ENCODE data around the gene NLRC3. TPM values are rescaled to one million over a fixed set of nuclear protein-coding genes. Genes with fewer than 3 reads are reported as not detected.

NLRC3 gene
- total RNA-seq, 1 donor from 2014 or later: 5.4 TPM

GRCh38 chr16:3579776-3580175 lies 2.6 kb upstream of the NLRC3 start:
- DNase-seq (ENCODE audit: low read depth in 2 of 2): no peak

- no peak for DNase-seq (ENCODE audit: low read depth in 2 of 2)
Measured at GRCh38 chr16:3578610-3579551, 1.7 kb upstream of the NLRC3 start.

GRCh38 chr16:3578121-3578520 lies 918 bp upstream of the NLRC3 start:
- DNase-seq (ENCODE audit: low read depth in 2 of 2): no peak

- DNase-seq (ENCODE audit: low read depth in 2 of 2): no peak
Measured at GRCh38 chr16:3576211-3576610, 992 bp downstream of the NLRC3 start.

- DNase-seq (ENCODE audit: low read depth in 2 of 2): no peak
Measured at GRCh38 chr16:3575491-3575890, 1.7 kb downstream of the NLRC3 start.

GRCh38 chr16:3574195-3574594 lies 3.0 kb downstream of the NLRC3 start:
- DNase-seq (ENCODE audit: low read depth in 2 of 2): no peak

- no peak for DNase-seq (ENCODE audit: low read depth in 2 of 2)
Measured at GRCh38 chr16:3573146-3573815, 3.9 kb downstream of the NLRC3 start.

- DNase-seq (ENCODE audit: low read depth in 2 of 2): no peak
Measured at GRCh38 chr16:3570420-3571062, 6.7 kb downstream of the NLRC3 start.

GRCh38 chr16:3569851-3570250 lies 7.4 kb downstream of the NLRC3 start:
- DNase-seq (ENCODE audit: low read depth in 2 of 2): no peak

GRCh38 chr16:3566990-3567389 lies 10.2 kb downstream of the NLRC3 start:
- no peak for DNase-seq (ENCODE audit: low read depth in 2 of 2)

GRCh38 chr16:3564889-3565141 lies 12.4 kb downstream of the NLRC3 start:
- DNase-seq (ENCODE audit: low read depth in 2 of 2): no peak

- DNase-seq (ENCODE audit: low read depth in 2 of 2): no peak
Measured at GRCh38 chr16:3564130-3564888, 12.9 kb downstream of the NLRC3 start.

- no peak for DNase-seq (ENCODE audit: low read depth in 2 of 2)
Measured at GRCh38 chr16:3562914-3563480, 14.2 kb downstream of the NLRC3 start.

GRCh38 chr16:3561626-3562025 lies 15.6 kb downstream of the NLRC3 start:
- DNase-seq (ENCODE audit: low read depth in 2 of 2): no peak

GRCh38 chr16:3554351-3554928 lies 22.8 kb downstream of the NLRC3 start:
- DNase-seq (ENCODE audit: low read depth in 2 of 2): no peak

- DNase-seq (ENCODE audit: low read depth in 2 of 2): no peak
Measured at GRCh38 chr16:3553138-3553923, 23.9 kb downstream of the NLRC3 start.

- no peak for DNase-seq (ENCODE audit: low read depth in 2 of 2)
Measured at GRCh38 chr16:3550851-3551847, 26.1 kb downstream of the NLRC3 start.

GRCh38 chr16:3549906-3550305 lies 27.3 kb downstream of the NLRC3 start:
- DNase-seq (ENCODE audit: low read depth in 2 of 2): no peak

- no peak for DNase-seq (ENCODE audit: low read depth in 2 of 2)
Measured at GRCh38 chr16:3548859-3549258, 28.3 kb downstream of the NLRC3 start.
